PC-3 (cell line): ENCODE results near the gene SH3RF3.

ENCODE experiments used
- CTCF ChIP-seq: fragments of 300-600 bp; sonication (generic); conservative IDR thresholded peaks from 2 replicates; pipeline ENCODE4 v1.5.1; 2017; ENCODE audit warnings: antibody characterized with exemption, low read depth, mild to moderate bottlenecking, low read length
- EZH2 ChIP-seq: fragments of 300-600 bp; sonication (generic); IDR thresholded peaks from one replicate; pipeline ENCODE4 v1.6.1; 2017; ENCODE audit warnings: antibody characterized with exemption, mild to moderate bottlenecking, low read length; ENCODE audit not compliant: unreplicated experiment

GRCh38 chr2:109079590-109079989 lies 49.4 kb upstream of the SH3RF3 start:
- TF ChIP-seq EZH2 (no peak), CTCF (no peak)
